ENCODE data around the gene ITGB5. TPM values are rescaled to one million over a fixed set of nuclear protein-coding genes. Genes with fewer than 3 reads are reported as not detected.

ITGB5 gene
- total RNA-seq, 2 experiments from 2014 or later, result 0.18 to 1.2 TPM

Small RNA genes within 50 kb of the gene (microRNA-seq; reads per million reads assigned to microRNA genes)
- 4.7 reads per million, percentile 11 among the genes with 10 or more reads in this experiment for gene MIR544B

Other genes with a start within 250 kb of the ITGB5 start
- 10 to 100 TPM; 33.4 to 50.1 TPM for gene UMPS, start 156.9 kb downstream of the ITGB5 start, total RNA-seq
- gene MUC13, start 47.4 kb upstream of the ITGB5 start, total RNA-seq, result not detected
- gene HEG1, start 168.6 kb upstream of the ITGB5 start, total RNA-seq, result 10 to 100 TPM; 38.5 to 75.6 TPM